8988T (cell line): ENCODE measurements around the gene HSPB7.

Experiments
- DNase-seq: peaks from one replicate; pipeline ENCODE4 v3.0.0; 2011

The HSPB7 gene

GRCh38 chr1:15973772-15974171 is 44.1 kb downstream of the HSPB7 start:
- DNase-seq: no peak

- no peak for DNase-seq
Measured at GRCh38 chr1:15972409-15972808, 45.4 kb downstream of the HSPB7 start.

- DNase-seq: no peak
Measured at GRCh38 chr1:15970911-15971310, 46.9 kb downstream of the HSPB7 start.

- no peak for DNase-seq
Measured at GRCh38 chr1:15969321-15969880, 48.4 kb downstream of the HSPB7 start.

GRCh38 chr1:15968172-15968571 is 49.7 kb downstream of the HSPB7 start:
- no peak for DNase-seq

GRCh38 chr1:15966956-15967344 is 50.9 kb downstream of the HSPB7 start:
- no peak for DNase-seq

- no peak for DNase-seq
Measured at GRCh38 chr1:15966081-15966955, 51.5 kb downstream of the HSPB7 start.

GRCh38 chr1:15965228-15965767 is 52.5 kb downstream of the HSPB7 start:
- DNase-seq: no peak
